LNCAP (cell line): ENCODE results near the gene EFCAB5.
A peak's percentile ranks its signal among the peaks of the same experiment; 100 is the strongest.

Experiments
- TF ChIP-seq, protein P1 (sequence below): fragments of 450-650 bp; IDR thresholded peaks from 2 replicates; pipeline ENCODE4 v1.5.1; 2017; ENCODE audit warnings: mild to moderate bottlenecking

The EFCAB5 gene

DNA sequence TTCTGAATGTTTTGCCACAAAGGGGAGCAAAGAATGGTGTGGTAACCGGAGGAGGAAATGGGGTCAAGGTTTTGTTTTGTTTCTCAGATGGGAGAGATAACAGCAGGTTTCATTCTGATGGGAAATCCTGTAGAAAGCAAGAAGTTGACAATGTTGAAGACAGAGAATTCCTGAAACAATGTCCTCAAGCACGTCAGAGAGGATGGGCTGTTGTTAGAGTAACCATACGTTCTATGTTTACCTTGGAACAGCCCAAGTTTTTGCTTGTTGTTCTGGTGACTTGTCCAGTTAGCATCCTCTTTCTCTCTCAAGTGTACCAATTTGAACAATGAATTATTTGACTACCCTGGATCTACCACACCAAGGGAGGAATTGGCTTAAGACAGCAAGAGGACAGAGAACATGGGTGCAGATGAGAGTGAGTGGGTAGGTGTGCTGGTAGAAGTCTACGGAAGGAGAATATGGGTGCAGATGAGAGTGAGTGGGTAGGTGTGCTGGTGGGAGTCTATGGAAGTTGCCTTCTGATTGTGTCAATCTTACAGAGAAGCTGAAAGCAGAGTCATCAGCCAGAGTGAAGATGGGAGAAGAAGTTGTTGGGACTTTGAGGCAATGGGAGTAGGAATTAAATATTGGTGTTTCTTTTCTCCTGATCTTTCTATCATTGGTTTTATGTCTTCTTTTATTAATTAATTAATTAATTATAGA, 160.4 kb downstream of the EFCAB5 start:
- TF ChIP-seq, protein P1, sequence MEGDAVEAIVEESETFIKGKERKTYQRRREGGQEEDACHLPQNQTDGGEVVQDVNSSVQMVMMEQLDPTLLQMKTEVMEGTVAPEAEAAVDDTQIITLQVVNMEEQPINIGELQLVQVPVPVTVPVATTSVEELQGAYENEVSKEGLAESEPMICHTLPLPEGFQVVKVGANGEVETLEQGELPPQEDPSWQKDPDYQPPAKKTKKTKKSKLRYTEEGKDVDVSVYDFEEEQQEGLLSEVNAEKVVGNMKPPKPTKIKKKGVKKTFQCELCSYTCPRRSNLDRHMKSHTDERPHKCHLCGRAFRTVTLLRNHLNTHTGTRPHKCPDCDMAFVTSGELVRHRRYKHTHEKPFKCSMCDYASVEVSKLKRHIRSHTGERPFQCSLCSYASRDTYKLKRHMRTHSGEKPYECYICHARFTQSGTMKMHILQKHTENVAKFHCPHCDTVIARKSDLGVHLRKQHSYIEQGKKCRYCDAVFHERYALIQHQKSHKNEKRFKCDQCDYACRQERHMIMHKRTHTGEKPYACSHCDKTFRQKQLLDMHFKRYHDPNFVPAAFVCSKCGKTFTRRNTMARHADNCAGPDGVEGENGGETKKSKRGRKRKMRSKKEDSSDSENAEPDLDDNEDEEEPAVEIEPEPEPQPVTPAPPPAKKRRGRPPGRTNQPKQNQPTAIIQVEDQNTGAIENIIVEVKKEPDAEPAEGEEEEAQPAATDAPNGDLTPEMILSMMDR = no peak

DNA sequence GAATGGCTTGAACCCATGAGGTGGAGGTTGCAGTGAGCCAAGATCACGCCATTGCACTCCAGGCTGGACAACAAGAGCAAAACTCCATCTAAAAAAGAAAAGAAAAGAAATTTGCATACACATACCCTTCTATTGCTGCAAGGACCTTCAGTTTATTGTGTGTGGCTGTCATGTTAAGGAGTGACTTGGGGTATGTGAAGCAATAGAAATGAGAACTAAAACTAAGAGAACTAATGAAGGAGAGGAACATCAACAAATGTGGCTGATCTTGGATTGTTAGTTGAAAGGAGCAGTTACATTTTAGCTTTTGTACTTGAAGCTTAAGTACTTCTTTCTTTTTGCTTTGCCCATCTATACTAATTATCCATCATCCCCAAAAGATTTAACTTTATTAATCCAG, 162.5 kb downstream of the EFCAB5 start:
- TF ChIP-seq, protein P1 = no peak

DNA sequence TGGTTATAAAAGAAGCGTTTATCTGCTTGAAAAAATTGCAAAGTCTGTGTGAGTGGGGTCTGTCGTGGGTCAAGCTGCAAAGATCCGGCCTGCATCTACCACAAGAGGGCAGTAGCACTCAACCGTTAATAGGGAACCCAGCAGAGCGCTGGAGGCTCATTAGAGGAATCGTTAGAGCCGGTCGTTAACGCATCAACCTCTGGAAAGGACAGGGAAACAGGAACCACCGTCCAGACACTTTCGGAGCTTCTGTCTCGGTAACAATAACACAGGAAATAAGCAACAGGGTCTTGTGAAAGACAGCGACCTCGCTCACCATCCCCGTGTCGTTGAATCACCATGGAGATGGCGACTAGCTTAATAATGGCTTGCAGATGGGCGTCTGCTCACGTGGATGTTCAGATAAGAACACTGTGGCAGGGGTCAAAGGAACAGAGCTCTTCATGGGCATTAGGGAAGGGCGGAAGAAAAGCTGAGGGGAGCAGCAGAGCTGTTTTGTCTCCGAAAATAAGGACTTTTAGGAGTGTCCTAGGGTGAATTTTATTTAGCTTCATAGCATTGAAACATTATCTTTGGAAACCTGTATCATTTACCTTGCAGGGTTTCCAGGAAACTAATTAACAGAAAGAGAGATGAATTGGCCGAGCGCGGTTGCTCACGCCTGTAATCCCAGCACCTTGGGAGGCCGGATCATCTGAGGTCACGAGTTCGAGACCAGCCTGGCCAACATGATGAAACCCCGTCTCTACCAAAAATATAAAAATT, 163.3 kb downstream of the EFCAB5 start:
- TF ChIP-seq, protein P1 = peak; percentile 92

DNA sequence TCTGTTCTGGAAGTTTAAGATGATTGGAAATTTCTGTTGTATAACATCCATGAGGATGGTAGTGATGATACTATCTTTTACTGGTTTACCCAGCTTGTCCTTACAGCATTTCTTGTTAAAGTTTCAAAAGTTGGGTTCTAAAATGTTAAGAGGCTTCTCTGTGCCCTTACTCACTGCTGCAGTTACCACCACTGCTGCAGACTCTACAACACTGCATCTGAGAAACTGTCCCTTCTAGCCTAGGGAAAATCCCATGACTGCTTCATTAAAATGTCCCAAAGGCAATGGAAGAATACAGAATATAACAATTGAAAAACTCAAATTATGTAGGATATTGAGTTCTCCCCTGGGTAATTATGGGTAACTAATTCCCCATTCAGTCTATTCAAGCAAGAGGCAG, 171.4 kb downstream of the EFCAB5 start:
- TF ChIP-seq, protein P1 = no peak

DNA sequence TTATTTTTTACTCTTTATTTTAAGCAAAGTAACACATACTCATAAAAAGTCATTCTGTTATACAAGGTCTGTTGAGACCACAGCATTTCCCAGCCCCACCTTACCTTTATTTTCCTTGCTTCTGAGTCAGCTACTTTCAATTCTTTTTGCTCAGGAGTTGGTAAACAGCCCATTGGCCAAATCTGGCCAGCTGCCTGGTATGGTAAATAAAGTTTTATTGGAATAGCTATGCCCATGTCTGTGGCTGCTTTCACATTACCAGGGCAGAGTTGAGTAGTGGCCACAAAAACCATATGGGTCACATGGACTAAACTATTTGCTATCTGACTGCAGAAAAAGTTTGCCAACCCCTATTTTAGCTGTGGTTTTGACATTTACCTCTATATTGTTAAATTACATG, 171.8 kb downstream of the EFCAB5 start:
- TF ChIP-seq, protein P1 = no peak

DNA sequence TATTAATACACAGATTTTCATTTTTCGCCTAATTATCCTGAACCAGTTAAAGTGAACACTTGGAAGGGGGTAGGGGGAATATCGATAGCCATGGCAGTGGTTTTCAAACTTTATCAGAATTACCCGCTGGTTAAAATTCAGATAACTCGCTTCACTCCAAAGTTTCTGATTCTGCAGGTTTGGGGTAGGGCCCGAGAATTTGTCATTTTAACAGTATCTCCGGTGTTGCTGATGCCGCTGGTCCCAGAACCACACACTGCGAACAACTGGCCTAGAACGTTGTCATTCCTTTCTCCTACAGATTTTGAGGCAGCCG, 174.9 kb downstream of the EFCAB5 start:
- TF ChIP-seq, protein P1 = no peak

DNA sequence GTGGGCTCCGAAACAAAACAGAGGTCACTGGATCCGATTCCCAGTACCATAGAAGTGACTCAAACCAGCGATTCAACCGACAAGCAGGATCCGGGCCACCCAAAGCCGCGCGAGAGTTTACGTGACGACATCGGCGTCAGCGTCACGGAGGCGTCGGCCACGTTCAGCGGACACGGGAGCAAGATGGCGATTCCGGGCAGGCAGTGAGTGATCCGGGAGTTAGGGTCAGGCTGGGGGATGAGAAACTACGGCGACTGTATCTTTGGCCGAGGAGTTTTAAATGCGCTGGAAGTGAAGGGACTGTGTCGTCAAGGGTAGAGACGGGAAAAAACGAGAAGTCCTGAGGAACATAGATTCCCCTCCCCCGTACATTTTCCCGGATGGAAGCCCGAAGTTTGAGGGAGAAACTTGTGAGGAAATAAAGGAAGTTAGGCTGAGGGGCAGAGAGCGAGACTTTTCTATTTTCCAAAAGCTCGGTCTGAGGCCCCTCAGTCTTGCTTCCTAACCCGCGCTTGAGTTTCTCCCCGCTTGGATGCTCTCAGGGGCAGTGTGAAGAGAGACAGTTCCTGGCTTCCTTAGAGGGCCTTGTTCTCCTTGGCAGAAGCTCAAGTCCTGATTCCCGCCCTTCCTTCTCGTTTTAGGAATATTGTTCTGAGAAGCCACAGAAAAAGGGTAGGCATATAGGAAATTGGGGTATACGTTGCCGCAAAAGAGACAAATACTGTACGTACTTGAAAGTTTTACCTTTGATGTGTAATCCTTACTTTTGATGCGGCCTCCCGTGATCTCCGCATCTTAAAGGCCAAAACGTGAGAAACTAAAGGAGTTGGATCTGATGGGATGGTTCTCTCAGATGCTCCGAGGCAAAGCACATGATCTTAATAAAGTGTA, 175.5 kb downstream of the EFCAB5 start, which contains the start of gene NSRP1:
Gene NSRP1 (plus strand): TSS at position 156 of the 891 bp plus-strand sequence. CDS start 28 bp downstream, at position 184.
- TF ChIP-seq, protein P1 = no peak
